Keratinocyte (primary cell): ENCODE data around the gene TFIP11. TPM values are rescaled to one million over a fixed set of nuclear protein-coding genes. Genes with fewer than 3 reads are reported as not detected.

Source experiments
- DNase-seq: peaks from one replicate; pipeline ENCODE4 v3.0.0-alpha.2; 2011; ENCODE audit warnings: low read depth, missing footprints, low spot score
- FAIRE-seq: peaks from 2 replicates; lab custom pipeline; 2011; peaks lifted over from hg19 to GRCh38; lab: Jason Lieb, UNC
- H2AFZ ChIP-seq: 2 replicates; pipeline ENCODE4 v1.6.0; 2012; ENCODE audit warnings: low read length, control low read depth, inconsistent platforms; ENCODE audit not compliant: control insufficient read depth
- H3K27ac ChIP-seq: 2 replicates; pipeline ENCODE4 v1.5.1; 2011; ENCODE audit warnings: low read length; ENCODE audit not compliant: control insufficient read depth, insufficient read depth
- H3K27me3 ChIP-seq: 3 replicates; pipeline ENCODE4 v1.6.0; 2011; ENCODE audit warnings: low read length; ENCODE audit not compliant: control insufficient read depth, insufficient read depth; ENCODE audit errors: extremely low read depth
- H3K36me3 ChIP-seq, 2 experiments: 2 replicates in 1 of 2; 3 replicates in 1 of 2; pipeline ENCODE4 v1.5.1; 2011; ENCODE audit warnings: low read length in 2 of 2, mild to moderate bottlenecking in 1 of 2; ENCODE audit not compliant: control insufficient read depth in 2 of 2, insufficient read depth in 2 of 2; ENCODE audit errors: extremely low read depth in 1 of 2
- H3K4me1 ChIP-seq: 3 replicates; pipeline ENCODE4 v1.5.1; 2011; ENCODE audit warnings: low read length; ENCODE audit not compliant: control insufficient read depth, insufficient read depth; ENCODE audit errors: extremely low read depth
- H3K4me2 ChIP-seq: 3 replicates; pipeline ENCODE4 v1.6.0; 2011; ENCODE audit warnings: low read depth, low read length; ENCODE audit not compliant: control insufficient read depth, insufficient read depth; ENCODE audit errors: extremely low read depth
- H3K4me3 ChIP-seq, 3 experiments: fragments of 200-600 bp in 1 of 3; sonication (generic) in 1 of 3; 2 replicates in 2 of 3; 3 replicates in 1 of 3; pipeline ENCODE4 v1.5.1; 2011 to 2016; ENCODE audit warnings: low read length in 3 of 3, mild to moderate bottlenecking in 3 of 3, control low read depth in 2 of 3, inconsistent platforms in 1 of 3, low read depth in 1 of 3, mixed read lengths in 1 of 3, mixed run types in 1 of 3, moderate library complexity in 1 of 3; ENCODE audit not compliant: control insufficient read depth in 2 of 3, insufficient read depth in 2 of 3; ENCODE audit errors: extremely low read depth in 1 of 3
- H3K79me2 ChIP-seq: 2 replicates; pipeline ENCODE4 v1.6.0; 2012; ENCODE audit warnings: low read length; ENCODE audit not compliant: control insufficient read depth, insufficient read depth
- H3K9ac ChIP-seq: 3 replicates; pipeline ENCODE4 v1.6.0; 2011; ENCODE audit warnings: low read length; ENCODE audit not compliant: control insufficient read depth, insufficient read depth; ENCODE audit errors: extremely low read depth
- H3K9me1 ChIP-seq: 3 replicates; pipeline ENCODE4 v1.6.0; 2011; ENCODE audit warnings: low read length; ENCODE audit not compliant: control insufficient read depth, insufficient read depth; ENCODE audit errors: extremely low read depth
- H3K9me3 ChIP-seq: 2 replicates; pipeline ENCODE4 v1.5.1; 2012; ENCODE audit warnings: low read depth, low read length; ENCODE audit not compliant: control insufficient read depth
- H4K20me1 ChIP-seq: 3 replicates; pipeline ENCODE4 v1.6.0; 2011; ENCODE audit warnings: low read length; ENCODE audit not compliant: control insufficient read depth, insufficient read depth; ENCODE audit errors: extremely low read depth
- EZH2 ChIP-seq: IDR thresholded peaks from one replicate; pipeline ENCODE4 v1.6.1; 2012; ENCODE audit warnings: inconsistent platforms, mild to moderate bottlenecking, low read length, moderate library complexity
- dilution Hi-C: fragments of 300-500 bp; cut with MboI; formaldehyde crosslinking; loops from one replicate; pipeline ENCODE4 v1.7.0; 2020; ENCODE audit warnings: low sequenced_read_pairs; ENCODE audit not compliant: extremely low pct_ligation_motif_present
- polyA plus RNA-seq, 5 experiments: library from polyadenylated mRNA; depleted of rRNA in 3 of 5; stranded (reverse) in 3 of 5; stranded (forward) in 1 of 5; unstranded in 1 of 5; fragments of >200 nt; gene quantifications; 1 replicate in 1 of 5; 2 replicates in 3 of 5; 3 replicates in 1 of 5; pipeline versions ENCODE4 v1.2.1 to v1.2.3, GENCODE V29; 2011 to 2012; ENCODE audit warnings: missing spikeins in 2 of 5, low read depth in 1 of 5, low replicate concordance in 1 of 5
- TF ChIP-seq, protein P1 (sequence below), 3 experiments: IDR thresholded peaks in 1 of 3; conservative IDR thresholded peaks in 1 of 3; optimal IDR thresholded peaks in 1 of 3; 2 replicates in 2 of 3; 3 replicates in 1 of 3; pipeline versions ENCODE3 to v1.5.1; 2011; ENCODE audit warnings: low read length in 3 of 3, mild to moderate bottlenecking in 3 of 3, moderate library complexity in 2 of 3, control low read depth in 1 of 3, inconsistent platforms in 1 of 3; ENCODE audit not compliant: insufficient read depth in 2 of 3; ENCODE audit errors: extremely low read depth in 1 of 3

TFIP11 gene
- polyA plus RNA-seq, 1 donor (not counting 4 experiments of a cell fraction or from before 2014, with no cell fraction given): 30.3 TPM

- no peak overlapping the region for H3K9ac ChIP-seq
- no peaks in the 10 kb centered on the region for H3K4me1 ChIP-seq
- DNase-seq (no peak), FAIRE-seq (no peak)
- peaks cover 0 to 6% of the 10 kb centered on the region in 2 experiments for H3K36me3 ChIP-seq
- H2AFZ ChIP-seq: no peak overlapping the region
- H3K9me1 ChIP-seq: no peaks in the 10 kb centered on the region
- no peaks in the 10 kb centered on the region for H3K27me3 ChIP-seq
- no peak overlapping the region for H3K4me3 ChIP-seq
- H4K20me1 ChIP-seq: no peaks in the 10 kb centered on the region
- H3K4me2 ChIP-seq: no peak overlapping the region
- dilution Hi-C loops: no loop called here
- no peak overlapping the region for H3K27ac ChIP-seq
- H3K9me3 ChIP-seq: no peaks in the 10 kb centered on the region
- no peaks in the 10 kb centered on the region for H3K79me2 ChIP-seq
- TF ChIP-seq, protein P1, sequence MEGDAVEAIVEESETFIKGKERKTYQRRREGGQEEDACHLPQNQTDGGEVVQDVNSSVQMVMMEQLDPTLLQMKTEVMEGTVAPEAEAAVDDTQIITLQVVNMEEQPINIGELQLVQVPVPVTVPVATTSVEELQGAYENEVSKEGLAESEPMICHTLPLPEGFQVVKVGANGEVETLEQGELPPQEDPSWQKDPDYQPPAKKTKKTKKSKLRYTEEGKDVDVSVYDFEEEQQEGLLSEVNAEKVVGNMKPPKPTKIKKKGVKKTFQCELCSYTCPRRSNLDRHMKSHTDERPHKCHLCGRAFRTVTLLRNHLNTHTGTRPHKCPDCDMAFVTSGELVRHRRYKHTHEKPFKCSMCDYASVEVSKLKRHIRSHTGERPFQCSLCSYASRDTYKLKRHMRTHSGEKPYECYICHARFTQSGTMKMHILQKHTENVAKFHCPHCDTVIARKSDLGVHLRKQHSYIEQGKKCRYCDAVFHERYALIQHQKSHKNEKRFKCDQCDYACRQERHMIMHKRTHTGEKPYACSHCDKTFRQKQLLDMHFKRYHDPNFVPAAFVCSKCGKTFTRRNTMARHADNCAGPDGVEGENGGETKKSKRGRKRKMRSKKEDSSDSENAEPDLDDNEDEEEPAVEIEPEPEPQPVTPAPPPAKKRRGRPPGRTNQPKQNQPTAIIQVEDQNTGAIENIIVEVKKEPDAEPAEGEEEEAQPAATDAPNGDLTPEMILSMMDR (optimal IDR thresholded peaks at IDR 0.05 in 1 of 3, IDR thresholded peaks at IDR 0.05 in 1 of 3, conservative IDR thresholded peaks at IDR 0.05 in 1 of 3; ENCODE audit: extremely low read depth in 1 of 3, insufficient read depth in 2 of 3, low read length in 3 of 3): no peak
- no peak for TF ChIP-seq EZH2
Observed at GRCh38 chr22:26522012-26522411, 9.7 kb upstream of the TFIP11 start.

DNA sequence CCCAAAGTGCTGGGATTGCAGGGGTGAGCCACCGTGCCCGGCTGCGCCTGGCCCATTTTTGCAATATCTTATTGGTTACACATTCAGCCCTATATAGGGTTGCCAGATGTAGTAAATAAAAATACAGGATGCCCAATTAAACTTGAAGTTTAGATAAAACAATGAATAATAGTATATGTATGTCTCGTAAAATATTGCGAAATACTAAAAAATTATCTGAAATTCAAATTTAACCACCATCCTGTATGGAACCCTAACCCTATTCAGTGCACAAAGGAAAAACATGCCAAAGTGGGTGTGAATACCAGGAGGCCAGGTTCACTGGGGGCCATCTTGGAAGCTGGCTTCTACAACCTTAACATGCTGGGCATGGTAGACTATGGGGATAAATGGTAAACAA, 5.2 kb upstream of the TFIP11 start:
- no peaks in the 10 kb centered on the region for H3K36me3 ChIP-seq
- H3K4me2 ChIP-seq: no peak overlapping the region
- H3K9ac ChIP-seq: no peak overlapping the region
- no peaks in the 10 kb centered on the region for H3K27me3 ChIP-seq
- dilution Hi-C loops: no loop called here
- TF ChIP-seq EZH2: no peak
- TF ChIP-seq, protein P1 (optimal IDR thresholded peaks at IDR 0.05 in 1 of 3, IDR thresholded peaks at IDR 0.05 in 1 of 3, conservative IDR thresholded peaks at IDR 0.05 in 1 of 3; ENCODE audit: extremely low read depth in 1 of 3, insufficient read depth in 2 of 3, low read length in 3 of 3): no peak
- no peaks in the 10 kb centered on the region for H4K20me1 ChIP-seq
- DNase-seq (no peak), FAIRE-seq (no peak)
- H3K4me1 ChIP-seq: peaks cover 13% of the 10 kb centered on the region
- H3K79me2 ChIP-seq: peaks cover 13% of the 10 kb centered on the region
- H3K27ac ChIP-seq: no peak overlapping the region
- no peaks in the 10 kb centered on the region for H3K9me1 ChIP-seq
- no peaks in the 10 kb centered on the region for H3K9me3 ChIP-seq
- H3K4me3 ChIP-seq: no peak overlapping the region
- H2AFZ ChIP-seq: no peak overlapping the region
